Stimulated activated CD8-positive, alpha-beta memory T cell treated with anti-CD3 and anti-CD28 coated beads, Interleukin-7, amount 100 ng/mL, for 48 hours (primary cell): ENCODE results near the gene CMTM5.

ENCODE experiments used
- DNase-seq, 2 donors: peaks; one replicate each; pipeline ENCODE4 v3.0.0-alpha.2; 2020; ENCODE audit warnings: low read depth in 1 of 2; ENCODE audit errors: extremely low read depth in 1 of 2

CMTM5 gene

GRCh38 chr14:23376482-23377197, at the start of gene CMTM5:
TSS of gene CMTM5 (plus strand) at chr14:23377046. CDS start at chr14:23377252, 206 bp downstream.
- DNase-seq: no peak

GRCh38 chr14:23327947-23328744, 48.7 kb upstream of the CMTM5 start:
- DNase-seq: peak in 1 of 2 donors; percentile 53

GRCh38 chr14:23335623-23336022, 41.2 kb upstream of the CMTM5 start:
- no peak for DNase-seq

GRCh38 chr14:23339506-23340268, 37.2 kb upstream of the CMTM5 start:
- no peak for DNase-seq

GRCh38 chr14:23344481-23344880, 32.4 kb upstream of the CMTM5 start:
- no peak for DNase-seq

- DNase-seq: no peak
Measured at GRCh38 chr14:23345987-23346692, 30.7 kb upstream of the CMTM5 start.

GRCh38 chr14:23346693-23347405, 30.0 kb upstream of the CMTM5 start:
- no peak for DNase-seq

- no peak for DNase-seq
Measured at GRCh38 chr14:23347406-23348296, 29.2 kb upstream of the CMTM5 start.

GRCh38 chr14:23348297-23348655, 28.6 kb upstream of the CMTM5 start:
- DNase-seq: no peak

- no peak for DNase-seq
Measured at GRCh38 chr14:23349156-23349845, 27.5 kb upstream of the CMTM5 start.

GRCh38 chr14:23351681-23352505, 25.0 kb upstream of the CMTM5 start:
- no peak for DNase-seq

GRCh38 chr14:23352506-23353432, 24.1 kb upstream of the CMTM5 start, which contains the start of gene SLC22A17:
TSS of gene SLC22A17 (minus strand) at chr14:23352887.
- peak in 1 of 2 donors; percentile 20 for DNase-seq

- DNase-seq: no peak
Measured at GRCh38 chr14:23353433-23353780, 23.4 kb upstream of the CMTM5 start.

- no peak for DNase-seq
Measured at GRCh38 chr14:23354990-23355389, 21.9 kb upstream of the CMTM5 start.

GRCh38 chr14:23355871-23356435, 20.9 kb upstream of the CMTM5 start:
- DNase-seq: no peak

GRCh38 chr14:23356662-23357061, 20.2 kb upstream of the CMTM5 start:
- DNase-seq: no peak
